GM12874 (cell line): ENCODE data around the gene CTBP2.
A peak's percentile ranks its signal among the peaks of the same experiment; 100 is the strongest.

ENCODE experiments used
- CTCF ChIP-seq: IDR thresholded peaks from 2 replicates; pipeline ENCODE4 v1.5.1; 2011; ENCODE audit warnings: low read depth, mild to moderate bottlenecking, control low read depth, low read length, moderate library complexity; ENCODE audit not compliant: insufficient read depth

Gene CTBP2

GRCh38 chr10:125052146-125052545 lies 108.2 kb downstream of the CTBP2 start:
- no peak for TF ChIP-seq CTCF

- no peak for TF ChIP-seq CTCF
Observed at GRCh38 chr10:125050383-125050782, 110.0 kb downstream of the CTBP2 start.

- no peak for TF ChIP-seq CTCF
Observed at GRCh38 chr10:125049216-125049881, 111.0 kb downstream of the CTBP2 start.

- TF ChIP-seq CTCF = peak; percentile 96
Observed at GRCh38 chr10:125048094-125048864, 112.1 kb downstream of the CTBP2 start.

- no peak for TF ChIP-seq CTCF
Observed at GRCh38 chr10:125043841-125044658, 116.3 kb downstream of the CTBP2 start.

GRCh38 chr10:125041856-125042506 lies 118.4 kb downstream of the CTBP2 start:
- TF ChIP-seq CTCF = no peak
